ENCODE data around the gene CAPG. TPM values are rescaled to one million over a fixed set of nuclear protein-coding genes. Genes with fewer than 3 reads are reported as not detected.

The CAPG gene
- total RNA-seq, 1 experiment from 2014 or later: 202 TPM

DNA sequence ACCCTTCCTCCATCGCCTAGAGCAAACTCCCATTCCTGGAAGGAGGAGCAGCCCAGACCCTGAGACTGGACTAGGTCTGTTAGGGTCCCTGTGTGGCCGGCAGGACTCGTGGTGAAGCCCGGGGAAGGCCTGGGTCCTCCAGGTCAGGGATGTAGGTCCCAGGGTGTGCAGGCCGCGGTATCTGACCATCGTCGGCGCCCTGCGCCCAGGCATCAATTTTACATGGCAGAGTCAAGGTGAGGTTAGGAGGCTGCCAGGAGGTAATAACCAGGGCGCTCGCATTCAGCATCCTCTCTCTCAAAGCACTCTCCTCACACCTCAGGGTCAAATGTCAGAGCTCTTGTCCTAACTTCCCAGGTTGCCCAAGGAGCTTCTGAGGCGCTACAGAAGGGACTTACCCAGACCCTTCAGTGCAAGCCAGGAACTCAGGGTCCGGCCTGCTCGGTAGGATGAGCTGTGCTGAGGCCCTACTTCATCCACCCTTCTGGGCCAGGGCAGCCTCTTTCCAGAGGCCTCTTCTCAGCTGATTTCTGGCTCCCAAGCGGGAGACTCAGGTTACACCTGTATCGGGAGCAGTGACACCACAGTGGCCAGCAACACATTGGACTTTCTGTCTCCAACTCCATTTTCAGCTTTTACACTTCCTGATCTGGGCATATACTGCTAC, 9.0 kb upstream of the CAPG start:
- POLR2A ChIA-PET: interaction anchor here (0.5 to 2.4 kb wide), 7 partner anchors 11 to 133 kb away, joined by 3 to 10 read pairs (median 3); partner anchors contain the start of gene MAT2A
- TF ChIP-seq POLR2AphosphoS5 (IDR thresholded peaks at IDR 0.05; ENCODE audit: low read depth, low read length) (no peak), CTCF (IDR thresholded peaks at IDR 0.05) (no peak), TCF7L2 (IDR thresholded peaks at IDR 0.05; ENCODE audit: low read depth, low read length) (no peak; the same call in 1 of the 2 replicates), SIN3A (IDR thresholded peaks at IDR 0.05; ENCODE audit: borderline replicate concordance, insufficient read depth, low read depth, low read length) (no peak)
- TF ChIP-seq, protein P1, sequence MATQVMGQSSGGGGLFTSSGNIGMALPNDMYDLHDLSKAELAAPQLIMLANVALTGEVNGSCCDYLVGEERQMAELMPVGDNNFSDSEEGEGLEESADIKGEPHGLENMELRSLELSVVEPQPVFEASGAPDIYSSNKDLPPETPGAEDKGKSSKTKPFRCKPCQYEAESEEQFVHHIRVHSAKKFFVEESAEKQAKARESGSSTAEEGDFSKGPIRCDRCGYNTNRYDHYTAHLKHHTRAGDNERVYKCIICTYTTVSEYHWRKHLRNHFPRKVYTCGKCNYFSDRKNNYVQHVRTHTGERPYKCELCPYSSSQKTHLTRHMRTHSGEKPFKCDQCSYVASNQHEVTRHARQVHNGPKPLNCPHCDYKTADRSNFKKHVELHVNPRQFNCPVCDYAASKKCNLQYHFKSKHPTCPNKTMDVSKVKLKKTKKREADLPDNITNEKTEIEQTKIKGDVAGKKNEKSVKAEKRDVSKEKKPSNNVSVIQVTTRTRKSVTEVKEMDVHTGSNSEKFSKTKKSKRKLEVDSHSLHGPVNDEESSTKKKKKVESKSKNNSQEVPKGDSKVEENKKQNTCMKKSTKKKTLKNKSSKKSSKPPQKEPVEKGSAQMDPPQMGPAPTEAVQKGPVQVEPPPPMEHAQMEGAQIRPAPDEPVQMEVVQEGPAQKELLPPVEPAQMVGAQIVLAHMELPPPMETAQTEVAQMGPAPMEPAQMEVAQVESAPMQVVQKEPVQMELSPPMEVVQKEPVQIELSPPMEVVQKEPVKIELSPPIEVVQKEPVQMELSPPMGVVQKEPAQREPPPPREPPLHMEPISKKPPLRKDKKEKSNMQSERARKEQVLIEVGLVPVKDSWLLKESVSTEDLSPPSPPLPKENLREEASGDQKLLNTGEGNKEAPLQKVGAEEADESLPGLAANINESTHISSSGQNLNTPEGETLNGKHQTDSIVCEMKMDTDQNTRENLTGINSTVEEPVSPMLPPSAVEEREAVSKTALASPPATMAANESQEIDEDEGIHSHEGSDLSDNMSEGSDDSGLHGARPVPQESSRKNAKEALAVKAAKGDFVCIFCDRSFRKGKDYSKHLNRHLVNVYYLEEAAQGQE (IDR thresholded peaks at IDR 0.05; ENCODE audit: insufficient read depth in 1 of 2, low read depth in 2 of 2, low read length in 1 of 2): no peak
- intact Hi-C loops (cut with micrococcal nuclease; ENCODE audit: unreplicated experiment): no loop called here
- H3K4me3 ChIP-seq (ENCODE audit: low read depth in 2 of 2, low read length in 2 of 2): peak overlapping the region; percentile 50 to 67
- peaks cover 44% of the 10 kb centered on the region for H3K4me1 ChIP-seq (ENCODE audit: control insufficient read depth, insufficient read depth, low read length)
- CTCF ChIA-PET: interaction anchor here (1.0 to 2.3 kb wide), 3 partner anchors 116 to 133 kb away, joined by 3 to 13 read pairs (median 11); partner anchors contain the start of gene MAT2A
- DNase-seq (ENCODE audit: low read depth, low spot score): no peak
- TSS peak; percentile 64 for BruUV-seq (replicated peaks)
- in situ Hi-C loops (cut with HindIII; ENCODE audit: low pct_unique_long_range_greater_than_20kb, low sequenced_read_pairs): loop anchor here (25.0 kb wide), 1 partner anchor 118 kb away; the partner anchor contains the start of gene MAT2A
- H3K27me3 ChIP-seq (ENCODE audit: control insufficient read depth, insufficient read depth, low read length): no peaks in the 10 kb centered on the region
- no peaks in the 10 kb centered on the region for H3K9me3 ChIP-seq (ENCODE audit: control insufficient read depth, insufficient read depth, low read depth, low read length)
- H3K36me3 ChIP-seq (ENCODE audit: control insufficient read depth, insufficient read depth, low read length): no peaks in the 10 kb centered on the region
- H3K27ac ChIP-seq (ENCODE audit: low read length): peak overlapping the region; percentile 99
- ATAC-seq: no peak; the same call in 1 of the 2 replicates

GRCh38 chr2:85418132-85419008, 8.2 kb upstream of the CAPG start, which contains the start of gene SH2D6:
Gene SH2D6, plus strand, starts transcription at chr2:85418714. Its CDS starts 10,752 bp downstream, at chr2:85429466.
- Histone ChIP-seq H3K4me3 (ENCODE audit: low read depth in 2 of 2, low read length in 2 of 2) (peak within 1 kb of the TSS; percentile 50 to 67), H3K9me3 (ENCODE audit: control insufficient read depth, insufficient read depth, low read depth, low read length) (no peaks in the 10 kb centered on the region), H3K27me3 (ENCODE audit: control insufficient read depth, insufficient read depth, low read length) (no peaks in the 10 kb centered on the region), H3K27ac (ENCODE audit: low read length) (peak within 1 kb of the TSS; percentile 99), H3K4me1 (ENCODE audit: control insufficient read depth, insufficient read depth, low read length) (peaks cover 44% of the 10 kb centered on the region), H3K36me3 (ENCODE audit: control insufficient read depth, insufficient read depth, low read length) (no peaks in the 10 kb centered on the region)
- intact Hi-C loops (cut with micrococcal nuclease; ENCODE audit: unreplicated experiment): no loop called here
- ChIA-PET CTCF (interaction anchor here (2.0 to 2.3 kb wide), 2 partner anchors 121 to 134 kb away, joined by 11 to 13 read pairs; partner anchors contain the start of gene MAT2A), POLR2A (interaction anchor here (0.6 to 2.4 kb wide), 3 partner anchors 87 to 121 kb away, joined by 3 to 10 read pairs (median 3); partner anchors contain the start of gene MAT2A)
- BruUV-seq (replicated peaks): no TSS peak
- in situ Hi-C loops (cut with HindIII; ENCODE audit: low pct_unique_long_range_greater_than_20kb, low sequenced_read_pairs): loop anchor here (25.0 kb wide), 1 partner anchor 119 kb away; the partner anchor contains the start of gene MAT2A
- ATAC-seq (peak; percentile 75), DNase-seq (ENCODE audit: low read depth, low spot score) (peak; percentile 57)
- TF ChIP-seq CTCF (IDR thresholded peaks at IDR 0.05) (no peak), SIN3A (IDR thresholded peaks at IDR 0.05; ENCODE audit: borderline replicate concordance, insufficient read depth, low read depth, low read length) (peak; percentile 42; the same call in 1 of the 2 replicates), TCF7L2 (IDR thresholded peaks at IDR 0.05; ENCODE audit: low read depth, low read length) (no peak), POLR2AphosphoS5 (IDR thresholded peaks at IDR 0.05; ENCODE audit: low read depth, low read length) (0 out of 2 replicates have a peak, but pooled peaks have one; percentile 37)
- TF ChIP-seq, protein P1 (IDR thresholded peaks at IDR 0.05; ENCODE audit: insufficient read depth in 1 of 2, low read depth in 2 of 2, low read length in 1 of 2): no peak

Measured in Panc1 (cell line).